Measurements from ENCODE around the gene GNLY. TPM values are rescaled to one million over a fixed set of nuclear protein-coding genes. Genes with fewer than 3 reads are reported as not detected.

GNLY gene
- total and polyA plus RNA-seq, 2 of the 13 experiments (the other 11 are each of a cell fraction or from before 2014, with no cell fraction given), result not detected

- TF ChIP-seq ZNF775 (CRISPR knock-in tag; IDR thresholded peaks at IDR 0.05; ENCODE audit: borderline replicate concordance), result no peak
- no peak for TF ChIP-seq ZBTB34 (CRISPR knock-in tag; IDR thresholded peaks at IDR 0.05)
- no peak for TF ChIP-seq RXRB (CRISPR knock-in tag; IDR thresholded peaks at IDR 0.05; ENCODE audit: borderline replicate concordance)
- no peak for TF ChIP-seq ZNF678 (CRISPR knock-in tag; IDR thresholded peaks at IDR 0.05)
- TF ChIP-seq HIVEP1 (CRISPR knock-in tag; IDR thresholded peaks at IDR 0.05), result no peak
- TF ChIP-seq ATF7 (IDR thresholded peaks at IDR 0.05), result no peak
- TF ChIP-seq ATF7 (CRISPR knock-in tag; IDR thresholded peaks at IDR 0.05), result no peak
- no peak for TF ChIP-seq ZNF337 (CRISPR knock-in tag; IDR thresholded peaks at IDR 0.05; ENCODE audit: borderline replicate concordance, low read depth)
Measured at GRCh38 chr2:85719609-85720240, 25.6 kb downstream of the GNLY start (continued).

DNA sequence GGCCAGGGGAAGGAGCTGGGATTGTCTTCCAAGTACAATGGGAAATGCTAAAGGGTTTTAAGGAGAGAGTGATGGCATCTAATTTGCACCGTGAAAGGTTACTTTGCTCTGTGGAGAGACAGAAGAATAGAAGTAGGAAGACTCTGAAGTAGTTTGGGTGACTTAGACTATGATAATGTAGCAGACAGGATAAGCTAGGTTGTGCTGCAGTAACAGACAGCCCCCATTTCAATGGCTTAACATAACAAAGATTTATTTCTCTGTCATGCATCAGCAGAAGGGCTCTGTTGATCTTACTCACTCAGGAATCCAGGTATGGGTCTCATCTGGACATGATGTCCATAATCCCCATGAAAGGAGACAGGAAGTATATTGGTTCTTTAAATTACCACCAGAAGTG is 26.4 kb downstream of the GNLY start:
- Histone ChIP-seq H3K9me3 (ENCODE audit: low read length) (no peaks in the 10 kb centered on the region), H2AFZ (ENCODE audit: low read length) (no peak overlapping the region), H3K79me2 (ENCODE audit: insufficient read depth, low read length) (no peaks in the 10 kb centered on the region), H3K4me1 (ENCODE audit: insufficient read depth, low read length) (peaks cover 11% of the 10 kb centered on the region; the same call in 1 of the 2 replicates), H4K20me1 (ENCODE audit: insufficient read depth, low read length) (no peaks in the 10 kb centered on the region), H3K4me2 (ENCODE audit: low read depth, low read length) (no peak overlapping the region), H3K27me3 (ENCODE audit: control insufficient read depth in 1 of 2, insufficient read depth in 2 of 2, low read length in 2 of 2) (peaks cover 3 to 22% of the 10 kb centered on the region in 2 experiments; a peak in 3 of 5 replicates), H3K9ac (ENCODE audit: insufficient read depth, low read depth, low read length) (no peak overlapping the region), H3K36me3 (replicated peaks in 1 of 2; ENCODE audit: control insufficient read depth in 1 of 2, insufficient read depth in 2 of 2, low read length in 2 of 2) (no peaks in the 10 kb centered on the region), H3K4me3 (replicated peaks in 1 of 3; ENCODE audit: insufficient read depth in 1 of 3, low read depth in 2 of 3, low read length in 3 of 3) (no peak overlapping the region), H3K27ac (ENCODE audit: extremely low read length, insufficient read depth, low read length) (no peak overlapping the region)
- DNase-seq (ENCODE audit: low spot score), result no peak
- ChIA-PET CTCF (ENCODE audit: low intra/inter-chr PET ratio, low total read pairs) (no interaction called here), POLR2A (no interaction called here)
- no TSS peak for BruUV-seq (replicated peaks)
- 31% methylated on average over 1 of the region's 1 CpG for WGBS (ENCODE audit: low lambda C conversion rate)
- ATAC-seq, result no peak
- intact Hi-C loops (cut with micrococcal nuclease; ENCODE audit: unreplicated experiment), result no loop called here
- TF ChIP-seq TAF15 (IDR thresholded peaks at IDR 0.05; ENCODE audit: low read depth, low read length, poor library complexity, severe bottlenecking) (no peak), ZNF12 (CRISPR knock-in tag; IDR thresholded peaks at IDR 0.05) (peak; percentile 96)
- in situ Hi-C loops (cut with HindIII; ENCODE audit: extremely low pct_ligation_motif_present, low pct_unique_long_range_greater_than_20kb), result no loop called here
- no peak for FAIRE-seq
